Neural cell (in vitro differentiated cells): Measurements from ENCODE around the gene FCHSD1. TPM values are rescaled to one million over a fixed set of nuclear protein-coding genes. Genes with fewer than 3 reads are reported as not detected.

ENCODE experiments used
- H2AFZ ChIP-seq: fragments of 200-600, 300-800 bp; sonication (generic), shearing (Covaris generic); 2 replicates; pipeline ENCODE4 v1.6.0; 2014; ENCODE audit warnings: low read depth, mild to moderate bottlenecking, antibody characterized with exemption, low read length, moderate library complexity
- H3F3A ChIP-seq: fragments of 200-600 bp; shearing (Covaris generic); 2 replicates; pipeline ENCODE4 v1.6.1; 2016; ENCODE audit warnings: mild to moderate bottlenecking, moderate library complexity, mixed read lengths, antibody characterized with exemption, low read length; ENCODE audit not compliant: insufficient read depth, poor library complexity, severe bottlenecking
- H3K27ac ChIP-seq: fragments of 200-600, 300-800 bp; sonication (generic), shearing (Covaris generic); 2 replicates; pipeline ENCODE4 v1.5.1; 2014; ENCODE audit warnings: mild to moderate bottlenecking, low read length, moderate library complexity
- H3K27me3 ChIP-seq: fragments of 300-800, 200-600 bp; sonication (generic), shearing (Covaris generic); 2 replicates; pipeline ENCODE4 v1.6.0; 2014; ENCODE audit warnings: mild to moderate bottlenecking, low read depth, low read length, moderate library complexity; ENCODE audit not compliant: insufficient read depth
- H3K36me3 ChIP-seq: fragments of 300-800, 200-600 bp; sonication (generic), shearing (Covaris generic); 2 replicates; pipeline ENCODE4 v1.5.1; 2014; ENCODE audit warnings: mild to moderate bottlenecking, antibody characterized with exemption, low read length, moderate library complexity; ENCODE audit not compliant: insufficient read depth
- H3K4me2 ChIP-seq: fragments of 300-800, 200-600 bp; sonication (generic), shearing (Covaris generic); 2 replicates; pipeline ENCODE4 v1.6.0; 2014; ENCODE audit warnings: mild to moderate bottlenecking, low read length
- H3K4me3 ChIP-seq: fragments of 300-800, 200-600 bp; sonication (generic), shearing (Covaris generic); 2 replicates; pipeline ENCODE4 v1.5.1; 2014; ENCODE audit warnings: mild to moderate bottlenecking, low read length, moderate library complexity
- H3K79me2 ChIP-seq: fragments of 200-600 bp; shearing (Covaris generic); replicated peaks from 2 replicates; pipeline ENCODE4 v1.6.0; 2014; ENCODE audit warnings: mild to moderate bottlenecking, low read length, moderate library complexity; ENCODE audit not compliant: insufficient read depth
- H3K9ac ChIP-seq: fragments of 300-800, 200-600 bp; sonication (generic), shearing (Covaris generic); 2 replicates; pipeline ENCODE4 v1.6.1; 2016; ENCODE audit warnings: mild to moderate bottlenecking, low read length, mixed read lengths
- H3K9me2 ChIP-seq: fragments of 200-600 bp; shearing (Covaris generic); 2 replicates; pipeline ENCODE4 v1.6.1; 2016; ENCODE audit warnings: mild to moderate bottlenecking, low read length, mixed read lengths; ENCODE audit not compliant: insufficient read depth
- H3K9me3 ChIP-seq: fragments of 200-600, 300-800 bp; sonication (generic), shearing (Covaris generic); 2 replicates; pipeline ENCODE4 v1.6.1; 2016; ENCODE audit warnings: mild to moderate bottlenecking, mixed run types, low read length, moderate library complexity, mixed read lengths
- H4K20me1 ChIP-seq: fragments of 200-600 bp; shearing (Covaris generic); 2 replicates; pipeline ENCODE4 v1.6.1; 2016; ENCODE audit warnings: mild to moderate bottlenecking, mixed run types; ENCODE audit not compliant: insufficient read depth
- CTCF ChIP-seq: fragments of 450-650 bp; IDR thresholded peaks from 2 replicates; pipeline ENCODE4 v1.5.1; 2014; ENCODE audit warnings: antibody characterized with exemption, mild to moderate bottlenecking, moderate library complexity; ENCODE audit not compliant: poor library complexity, severe bottlenecking
- EP300 ChIP-seq: fragments of 450-650 bp; conservative IDR thresholded peaks from 2 replicates; pipeline ENCODE4 v1.6.1; 2014; ENCODE audit warnings: antibody characterized with exemption, mild to moderate bottlenecking, moderate library complexity; ENCODE audit not compliant: poor library complexity, severe bottlenecking
- EZH2 ChIP-seq: fragments of 200-600, 300-800 bp; shearing (Covaris generic), sonication (generic); IDR thresholded peaks from 2 replicates; pipeline ENCODE4 v1.6.1; 2014; ENCODE audit warnings: antibody characterized with exemption, low read length, borderline replicate concordance, mild to moderate bottlenecking; ENCODE audit not compliant: insufficient read depth, poor library complexity, severe bottlenecking
- MXI1 ChIP-seq: fragments of 450-650 bp; conservative IDR thresholded peaks from 2 replicates; pipeline ENCODE4 v1.6.1; 2014; ENCODE audit warnings: antibody characterized with exemption, mild to moderate bottlenecking; ENCODE audit not compliant: poor library complexity, severe bottlenecking
- POLR2AphosphoS5 ChIP-seq: IDR thresholded peaks from 2 replicates; pipeline ENCODE4 v1.6.1; 2012
- RAD21 ChIP-seq: fragments of 450-650 bp; conservative IDR thresholded peaks from 2 replicates; pipeline ENCODE4 v1.6.1; 2014; ENCODE audit warnings: antibody characterized with exemption, mild to moderate bottlenecking, moderate library complexity
- REST ChIP-seq: IDR thresholded peaks from 2 replicates; pipeline ENCODE4 v1.6.1; 2012; ENCODE audit warnings: borderline replicate concordance
- SMC3 ChIP-seq: fragments of 450-650 bp; conservative IDR thresholded peaks from 2 replicates; pipeline ENCODE4 v1.6.1; 2014; ENCODE audit warnings: antibody characterized with exemption, mild to moderate bottlenecking, moderate library complexity; ENCODE audit not compliant: poor library complexity
- TAF1 ChIP-seq: IDR thresholded peaks from 2 replicates; pipeline ENCODE4 v1.6.1; 2012; ENCODE audit warnings: low read depth
- polyA plus RNA-seq: library from polyadenylated mRNA; depleted of rRNA; stranded (reverse); fragments of >200 nt; gene quantifications from 2 replicates; pipeline ENCODE4 v1.2.3, GENCODE V29; 2014

The FCHSD1 gene
- polyA plus RNA-seq, 1 donor from 2014 or later = 3.9 TPM

- no peak overlapping the region for H3K4me2 ChIP-seq
These were observed 32.5 kb upstream of the FCHSD1 start for GRCh38 chr5:141683596-141684141.

More at GRCh38 chr5:141683596-141684141, 32.5 kb upstream of the FCHSD1 start:
- H3K27me3 ChIP-seq = no peaks in the 10 kb centered on the region
- TF ChIP-seq MXI1 (no peak), POLR2AphosphoS5 (no peak), TAF1 (no peak), EZH2 (no peak), EP300 (no peak), SMC3 (no peak), CTCF (no peak), RAD21 (no peak), REST (no peak)
- H3F3A ChIP-seq = no peaks in the 10 kb centered on the region
- H3K9me3 ChIP-seq = no peaks in the 10 kb centered on the region
- H3K36me3 ChIP-seq = no peaks in the 10 kb centered on the region
- H3K9me2 ChIP-seq = no peaks in the 10 kb centered on the region
- no peak overlapping the region for H3K4me3 ChIP-seq
- H4K20me1 ChIP-seq = no peaks in the 10 kb centered on the region
- H3K79me2 ChIP-seq = no peaks in the 10 kb centered on the region
- H3K9ac ChIP-seq = no peak overlapping the region
- no peak overlapping the region for H3K27ac ChIP-seq
- H2AFZ ChIP-seq = no peak overlapping the region
